Measurements from ENCODE around the gene SAMD4A.

SAMD4A gene, protein sequence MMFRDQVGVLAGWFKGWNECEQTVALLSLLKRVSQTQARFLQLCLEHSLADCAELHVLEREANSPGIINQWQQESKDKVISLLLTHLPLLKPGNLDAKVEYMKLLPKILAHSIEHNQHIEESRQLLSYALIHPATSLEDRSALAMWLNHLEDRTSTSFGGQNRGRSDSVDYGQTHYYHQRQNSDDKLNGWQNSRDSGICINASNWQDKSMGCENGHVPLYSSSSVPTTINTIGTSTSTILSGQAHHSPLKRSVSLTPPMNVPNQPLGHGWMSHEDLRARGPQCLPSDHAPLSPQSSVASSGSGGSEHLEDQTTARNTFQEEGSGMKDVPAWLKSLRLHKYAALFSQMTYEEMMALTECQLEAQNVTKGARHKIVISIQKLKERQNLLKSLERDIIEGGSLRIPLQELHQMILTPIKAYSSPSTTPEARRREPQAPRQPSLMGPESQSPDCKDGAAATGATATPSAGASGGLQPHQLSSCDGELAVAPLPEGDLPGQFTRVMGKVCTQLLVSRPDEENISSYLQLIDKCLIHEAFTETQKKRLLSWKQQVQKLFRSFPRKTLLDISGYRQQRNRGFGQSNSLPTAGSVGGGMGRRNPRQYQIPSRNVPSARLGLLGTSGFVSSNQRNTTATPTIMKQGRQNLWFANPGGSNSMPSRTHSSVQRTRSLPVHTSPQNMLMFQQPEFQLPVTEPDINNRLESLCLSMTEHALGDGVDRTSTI

DNA sequence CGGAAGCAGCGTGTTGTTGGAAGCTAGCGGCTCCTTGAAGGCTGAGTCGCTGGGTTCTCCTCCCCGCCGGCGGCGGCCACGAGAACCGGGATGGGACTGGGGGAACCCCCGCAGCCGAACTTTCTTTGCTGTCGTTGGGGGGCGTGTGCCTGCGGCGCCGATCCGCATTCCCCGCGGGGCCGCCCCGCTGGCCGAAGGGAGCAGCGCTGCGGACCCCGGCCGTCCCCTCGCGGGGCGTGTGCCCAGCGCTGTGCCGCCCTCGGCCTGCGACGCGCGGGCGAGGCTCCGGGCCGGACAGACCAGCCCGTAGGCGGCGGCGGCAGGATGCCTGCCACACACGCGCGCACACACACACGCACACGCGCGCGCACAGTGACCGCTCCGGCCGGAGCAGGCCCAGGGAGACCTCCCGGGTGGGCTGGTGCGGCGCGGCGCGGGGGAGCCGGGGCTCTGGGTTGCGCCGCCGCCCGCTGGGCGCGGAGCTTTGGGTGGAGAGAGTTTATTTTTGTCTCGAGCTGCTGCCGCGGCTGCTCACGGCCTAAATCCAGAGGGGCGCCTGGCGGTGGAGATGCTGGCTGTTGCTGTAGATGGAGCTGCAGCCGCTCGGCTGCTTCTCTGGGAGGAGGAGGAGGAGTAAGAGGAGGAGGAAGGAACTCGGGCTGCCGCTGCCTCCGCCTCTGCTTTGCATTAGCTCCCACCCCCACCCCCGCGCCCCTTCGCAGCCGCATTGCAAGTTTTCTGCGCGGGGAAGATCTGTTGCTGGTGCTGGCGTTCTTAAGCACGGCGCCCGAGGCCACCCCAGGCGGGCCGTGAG lies at the start of gene SAMD4A:
Gene SAMD4A (plus strand): TSS at position 719 of the 814 bp plus-strand sequence. CDS start 789 bp downstream, outside the sequence.
- peak; percentile 89 for DNase-seq

DNA sequence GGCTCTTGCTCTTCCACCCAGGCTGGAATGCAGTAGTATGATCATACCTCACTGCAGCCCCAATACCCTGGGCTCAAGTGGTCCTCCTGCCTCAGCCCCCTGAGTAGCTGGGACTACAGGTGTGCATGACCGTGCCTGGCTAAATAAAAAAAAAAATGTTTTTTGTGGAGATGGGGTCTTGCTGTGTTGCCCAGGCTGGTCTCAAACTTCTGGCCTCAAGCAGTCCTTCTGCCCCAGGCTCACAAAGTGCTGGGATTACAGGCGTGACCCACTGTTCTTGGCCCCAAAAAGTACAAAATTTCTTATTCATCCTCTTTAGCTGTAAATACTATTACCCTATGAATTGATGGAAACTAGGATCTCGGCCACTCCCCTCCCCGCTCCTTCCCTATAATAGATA lies 42.5 kb upstream of the SAMD4A start:
- DNase-seq = no peak

DNA sequence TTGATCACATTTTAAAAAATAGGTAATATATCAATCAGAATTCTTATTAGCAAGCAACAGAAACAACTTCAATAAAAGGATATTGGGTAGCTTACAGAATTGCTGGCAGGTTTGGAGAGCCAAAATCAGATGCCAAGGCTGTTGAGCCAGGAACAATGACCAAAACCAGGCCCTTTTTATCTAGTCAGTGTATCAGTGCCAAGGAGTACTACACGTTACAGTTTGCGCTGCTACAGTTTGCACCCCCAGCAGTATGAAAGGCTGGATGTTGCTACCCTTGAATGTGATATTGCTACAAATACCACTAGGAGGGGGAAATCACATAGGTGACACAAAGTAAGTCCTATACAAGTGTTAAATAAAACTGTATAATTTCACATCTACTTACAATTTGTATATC lies 38.0 kb upstream of the SAMD4A start:
- DNase-seq = no peak

DNA sequence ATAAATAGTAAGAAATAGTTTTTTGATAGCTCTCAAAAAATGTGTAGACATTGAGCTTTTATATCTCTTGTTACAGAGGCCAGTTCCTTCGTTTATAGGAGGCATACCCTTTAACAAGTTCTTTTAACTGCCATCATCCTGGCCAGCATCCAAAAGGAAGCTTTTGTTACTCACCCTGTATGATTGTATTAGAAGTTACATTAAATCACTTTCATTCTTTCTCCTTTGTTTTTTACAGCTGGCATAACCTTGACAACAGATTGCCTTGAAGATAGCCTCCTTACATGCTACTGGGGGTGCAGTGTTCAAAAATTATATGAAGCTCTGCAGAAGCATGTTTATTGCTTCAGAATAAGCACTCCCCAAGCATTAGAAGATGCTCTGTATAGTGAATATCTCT lies 37.1 kb upstream of the SAMD4A start:
- DNase-seq = no peak

DNA sequence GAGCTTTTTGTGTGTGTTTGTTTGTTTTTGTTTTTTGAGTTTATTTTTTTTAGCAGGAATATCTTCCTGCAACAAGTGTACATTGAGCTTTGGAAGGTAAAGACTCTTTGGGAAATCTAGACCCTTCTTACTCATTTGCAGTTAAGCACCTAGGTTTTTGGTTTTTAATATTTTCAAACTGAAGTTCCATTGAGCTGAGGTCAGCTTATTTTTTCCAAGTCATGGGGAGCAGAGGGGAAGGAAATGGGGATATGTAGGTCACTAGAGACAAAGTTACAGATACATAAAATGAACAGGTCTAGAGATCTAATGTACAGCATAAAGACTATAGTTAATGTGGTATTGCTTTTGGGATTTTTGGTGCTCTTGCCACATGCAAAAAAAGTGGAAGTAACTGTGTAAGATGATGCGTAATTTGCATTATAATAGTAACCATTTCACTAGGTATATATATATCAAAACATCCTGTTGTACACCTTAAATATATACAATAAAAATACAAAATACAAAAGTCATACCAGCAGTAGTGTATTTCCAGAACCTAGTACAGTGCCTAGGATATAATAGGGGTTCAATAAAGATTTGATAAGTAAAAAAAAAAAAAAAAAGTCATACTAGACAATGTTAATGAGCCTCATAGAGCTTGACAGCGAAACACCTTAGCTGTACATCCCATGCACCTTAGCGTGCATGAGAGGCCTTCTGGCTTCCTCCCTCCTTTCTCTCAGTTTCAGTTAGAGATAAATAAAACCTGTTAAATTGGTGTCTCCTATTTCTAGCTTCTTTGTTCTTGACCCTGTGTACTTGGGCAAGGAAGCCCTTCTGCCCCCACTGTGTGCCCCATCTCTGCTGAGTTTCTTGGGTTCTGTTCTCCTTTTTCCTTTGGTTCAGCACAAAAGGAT lies 34.6 kb upstream of the SAMD4A start:
- DNase-seq = no peak

DNA sequence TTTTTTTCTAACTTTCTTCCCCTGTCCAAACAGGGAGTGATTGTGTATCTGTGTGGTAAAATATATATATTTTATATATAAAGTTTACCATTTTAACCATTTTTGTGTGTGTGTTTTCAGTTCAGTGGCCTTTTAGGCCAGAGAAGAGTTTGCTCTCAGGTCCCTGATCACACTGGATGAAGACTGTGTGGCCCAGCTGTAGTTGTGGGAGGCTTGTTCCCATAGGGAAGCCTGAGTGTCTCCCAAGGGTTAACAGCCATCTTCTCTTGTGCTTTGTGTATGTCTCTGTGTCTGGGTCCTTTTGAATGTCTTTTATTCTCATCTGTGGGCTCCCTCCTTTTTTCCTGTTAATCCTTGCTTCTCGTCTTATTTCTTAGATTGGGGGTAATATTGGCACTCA lies 33.8 kb upstream of the SAMD4A start:
- DNase-seq = no peak

DNA sequence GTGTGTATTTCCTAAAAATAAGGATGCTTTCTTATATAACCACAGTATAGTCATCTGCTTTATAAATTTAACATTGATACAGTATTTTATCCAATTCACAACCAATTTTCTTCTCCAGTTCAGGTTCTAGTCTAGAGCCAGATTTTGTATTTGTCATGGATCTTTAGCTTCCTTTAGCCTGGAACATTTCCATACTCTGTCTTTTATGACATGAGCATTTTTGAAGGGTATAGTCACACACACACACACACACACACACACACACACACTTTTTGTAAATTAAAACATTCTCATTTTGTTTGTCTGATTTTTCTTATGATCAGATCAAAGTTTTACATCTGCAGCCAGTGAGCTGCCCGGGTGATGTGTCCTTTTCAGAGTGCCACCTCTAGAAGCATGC lies 31.8 kb upstream of the SAMD4A start:
- DNase-seq = no peak

DNA sequence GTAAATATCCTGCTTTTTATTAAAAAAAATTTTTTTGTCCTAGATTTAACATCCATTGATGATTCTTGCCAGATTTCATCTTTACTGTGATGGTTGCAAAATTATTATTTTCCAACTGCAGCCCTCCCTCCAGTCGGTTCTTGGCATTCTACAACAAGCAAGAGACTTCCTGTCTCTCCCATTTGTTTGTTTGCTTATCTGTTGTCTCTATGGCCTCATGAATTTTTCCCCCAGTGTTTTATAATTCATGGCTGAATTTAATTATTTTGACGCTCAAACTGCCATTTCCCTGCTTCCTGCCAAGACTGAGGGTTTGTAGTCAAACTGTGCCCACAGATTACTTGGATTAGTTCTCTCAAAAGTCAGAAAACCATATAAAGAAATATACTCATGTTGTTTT lies 31.3 kb upstream of the SAMD4A start:
- no peak for DNase-seq

DNA sequence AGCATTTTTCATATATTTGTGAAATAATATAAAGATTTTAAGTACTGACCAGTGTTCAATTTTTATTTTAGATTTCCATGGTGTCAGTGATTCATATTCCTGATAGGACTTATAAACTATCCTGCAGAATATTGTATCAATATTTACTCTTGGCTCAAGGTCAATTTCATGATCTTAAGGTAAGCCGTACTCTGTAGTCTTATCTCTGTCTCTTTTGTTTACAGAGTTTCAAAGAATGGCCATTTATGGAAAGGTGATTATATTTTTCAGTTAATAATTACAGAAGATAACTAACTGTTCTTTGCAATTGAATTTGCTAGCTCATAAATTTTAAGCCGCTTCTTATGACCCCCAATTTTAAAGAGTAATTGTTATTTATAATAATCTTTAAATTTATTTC lies 29.3 kb upstream of the SAMD4A start:
- no peak for DNase-seq

DNA sequence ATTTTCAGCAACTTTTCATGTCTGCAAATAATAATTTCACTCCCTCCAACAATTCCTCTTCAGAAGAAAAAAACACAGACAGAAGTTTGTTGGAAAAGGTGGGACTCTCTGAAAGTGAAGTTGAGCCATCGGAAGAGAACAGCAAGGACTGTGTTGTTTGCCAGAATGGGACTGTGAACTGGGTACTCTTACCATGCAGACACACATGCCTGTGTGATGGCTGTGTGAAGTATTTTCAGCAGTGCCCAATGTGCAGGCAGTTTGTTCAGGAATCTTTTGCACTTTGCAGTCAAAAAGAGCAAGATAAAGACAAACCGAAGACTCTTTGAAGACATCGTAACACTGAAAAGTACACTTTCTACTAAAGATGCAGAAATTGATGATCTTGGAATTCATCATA lies 28.9 kb upstream of the SAMD4A start:
- DNase-seq = no peak

DNA sequence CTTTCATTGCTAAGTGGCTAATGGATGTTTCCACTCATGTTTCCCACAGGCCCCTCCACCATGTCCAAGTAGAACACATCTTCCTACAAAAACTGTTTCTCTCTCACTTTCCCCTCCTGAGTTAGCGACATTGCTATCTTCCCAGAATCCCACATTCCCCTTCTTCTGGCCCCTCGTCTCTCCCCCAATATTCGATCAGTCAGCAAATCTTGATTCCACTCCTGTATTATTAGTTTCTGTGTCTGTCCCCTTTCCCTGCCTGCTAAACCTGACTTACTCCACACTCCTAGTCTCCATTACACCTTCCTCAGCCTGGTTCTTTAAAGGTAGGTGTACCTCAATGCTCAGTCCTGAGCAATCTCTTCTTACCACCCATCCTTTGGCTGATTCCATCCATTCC lies 19.3 kb upstream of the SAMD4A start:
- DNase-seq = no peak

DNA sequence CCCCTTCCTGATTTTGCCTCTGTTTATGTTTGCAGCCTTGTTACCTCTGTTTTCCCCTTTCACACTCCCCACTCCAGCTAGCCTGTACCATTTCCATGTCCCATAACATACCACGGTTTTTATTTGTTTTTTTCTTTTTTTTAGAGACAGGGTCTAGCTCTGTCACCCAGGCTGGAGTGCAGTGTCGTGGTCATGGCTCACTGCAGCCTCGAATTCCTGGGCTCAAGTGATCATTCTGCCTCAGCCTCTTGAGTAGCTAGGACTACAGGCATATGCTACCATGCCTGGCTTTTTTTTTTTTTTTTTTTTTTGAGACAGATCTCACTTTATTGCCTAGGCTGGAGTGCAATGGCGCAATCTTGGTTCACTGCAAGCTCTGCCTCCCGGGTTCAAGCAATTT lies 18.4 kb upstream of the SAMD4A start:
- DNase-seq = no peak

DNA sequence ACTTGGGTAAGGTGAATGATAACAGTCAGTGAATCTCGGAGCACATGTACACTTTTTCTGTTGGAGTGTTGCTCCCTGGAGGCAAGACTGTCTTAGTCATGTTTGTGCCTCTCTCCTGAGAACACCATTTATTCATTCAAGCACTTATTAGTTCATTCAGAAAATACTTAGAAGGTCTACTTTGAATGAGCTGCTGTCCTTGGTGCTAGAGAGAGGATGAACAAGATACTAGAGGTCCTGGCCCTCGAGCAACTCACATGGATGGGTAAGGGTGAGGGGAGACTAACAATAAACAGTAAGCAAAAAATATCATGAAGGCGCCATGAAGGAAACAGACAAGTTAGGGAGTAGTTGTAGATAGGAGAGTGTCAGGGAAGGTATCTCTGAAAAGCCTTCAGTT lies 17.1 kb upstream of the SAMD4A start:
- DNase-seq = no peak

DNA sequence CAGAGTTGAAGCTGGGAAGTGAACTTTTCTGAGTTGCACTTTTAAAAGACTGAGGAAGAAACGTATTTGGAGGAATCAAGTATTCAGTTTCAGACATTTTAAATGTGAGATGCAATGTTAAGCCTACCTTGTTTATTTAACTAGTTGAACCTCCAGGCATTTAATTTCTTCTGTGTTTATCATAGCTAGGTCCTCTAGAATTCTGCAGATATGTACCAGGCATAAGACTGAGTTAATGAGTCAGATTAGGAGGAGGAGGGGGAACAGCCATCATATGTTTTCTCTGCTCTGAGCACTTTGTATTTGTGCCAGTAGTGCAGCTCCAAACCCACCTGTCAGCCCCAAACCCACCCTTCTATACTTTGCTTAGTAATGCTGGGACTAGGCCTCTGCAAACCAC lies 16.4 kb upstream of the SAMD4A start:
- DNase-seq = no peak

DNA sequence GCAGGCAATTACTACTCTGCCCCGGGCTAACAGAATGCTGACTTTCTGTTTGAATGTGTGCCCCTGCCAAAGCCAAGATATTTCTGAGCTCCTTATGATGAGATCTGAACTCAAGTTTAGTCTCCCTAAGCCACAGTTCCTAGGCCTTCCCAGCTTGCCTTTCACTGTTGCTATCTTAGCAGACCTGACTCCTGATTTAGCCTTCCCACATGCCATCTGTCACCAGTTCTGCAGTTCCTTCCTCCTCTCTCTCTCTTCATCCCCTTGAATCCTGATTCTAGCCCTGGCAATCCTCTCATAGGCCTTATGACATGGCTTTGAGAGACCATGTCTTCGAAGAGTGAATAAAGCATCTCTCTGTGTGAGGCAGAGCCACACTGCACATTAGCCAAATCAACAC lies 12.5 kb upstream of the SAMD4A start:
- no peak for DNase-seq

DNA sequence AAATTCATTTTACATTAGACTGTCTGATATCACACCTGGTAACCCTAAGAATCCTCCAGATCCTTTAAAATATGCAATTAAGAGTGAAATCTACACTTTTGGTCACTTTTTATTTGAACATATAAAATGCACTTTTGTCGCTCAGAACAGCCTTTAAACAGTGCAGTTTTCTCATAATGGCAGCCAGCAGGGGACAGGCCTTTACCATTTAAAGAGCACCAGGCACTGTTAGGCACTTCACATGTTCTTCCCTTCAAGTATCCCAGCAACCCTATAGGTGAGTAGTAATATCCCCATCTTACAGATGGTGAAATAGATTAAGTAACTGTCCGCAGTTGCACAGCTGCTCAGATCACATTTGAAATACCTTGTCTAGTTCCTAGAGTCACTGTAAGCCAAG lies 11.3 kb upstream of the SAMD4A start:
- no peak for DNase-seq

DNA sequence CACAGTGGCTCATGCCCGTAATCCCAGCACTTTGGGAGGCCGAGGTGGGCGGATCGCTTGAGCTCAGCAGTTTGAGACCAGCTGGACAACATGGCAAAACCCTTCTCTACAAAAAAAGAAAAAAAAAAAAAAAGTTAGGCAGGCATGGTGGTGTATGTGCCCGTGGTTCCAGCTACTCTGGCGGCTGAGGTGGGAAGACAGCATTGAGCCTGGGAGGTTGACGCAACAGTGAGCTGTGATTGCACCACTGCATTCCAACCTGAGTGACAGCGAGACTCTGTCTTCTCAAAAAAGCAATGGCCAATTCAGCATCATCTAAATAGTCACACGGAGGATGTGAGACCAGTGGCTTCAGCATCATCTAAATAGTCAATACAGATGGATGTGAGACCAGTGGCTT lies 10.4 kb upstream of the SAMD4A start:
- DNase-seq = no peak

DNA sequence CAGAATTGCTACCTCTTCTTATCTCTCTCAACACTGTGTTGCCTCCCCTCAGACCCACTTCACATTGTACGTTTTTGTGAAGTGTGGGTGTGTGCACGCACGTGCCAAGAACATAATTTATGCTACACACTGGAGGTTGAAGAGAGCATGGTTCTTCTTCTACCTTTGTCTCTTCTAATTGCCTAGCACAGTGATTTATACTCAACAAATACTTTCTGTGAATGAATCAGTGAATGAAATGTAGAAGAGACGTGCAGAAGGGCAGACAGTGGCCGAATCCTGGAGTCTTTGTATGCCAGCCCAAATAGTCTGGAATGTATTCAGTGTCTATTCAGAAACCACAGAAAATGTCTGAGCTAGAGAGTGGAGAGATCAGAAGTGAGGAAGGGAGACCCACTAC lies 4.6 kb upstream of the SAMD4A start:
- no peak for DNase-seq

DNA sequence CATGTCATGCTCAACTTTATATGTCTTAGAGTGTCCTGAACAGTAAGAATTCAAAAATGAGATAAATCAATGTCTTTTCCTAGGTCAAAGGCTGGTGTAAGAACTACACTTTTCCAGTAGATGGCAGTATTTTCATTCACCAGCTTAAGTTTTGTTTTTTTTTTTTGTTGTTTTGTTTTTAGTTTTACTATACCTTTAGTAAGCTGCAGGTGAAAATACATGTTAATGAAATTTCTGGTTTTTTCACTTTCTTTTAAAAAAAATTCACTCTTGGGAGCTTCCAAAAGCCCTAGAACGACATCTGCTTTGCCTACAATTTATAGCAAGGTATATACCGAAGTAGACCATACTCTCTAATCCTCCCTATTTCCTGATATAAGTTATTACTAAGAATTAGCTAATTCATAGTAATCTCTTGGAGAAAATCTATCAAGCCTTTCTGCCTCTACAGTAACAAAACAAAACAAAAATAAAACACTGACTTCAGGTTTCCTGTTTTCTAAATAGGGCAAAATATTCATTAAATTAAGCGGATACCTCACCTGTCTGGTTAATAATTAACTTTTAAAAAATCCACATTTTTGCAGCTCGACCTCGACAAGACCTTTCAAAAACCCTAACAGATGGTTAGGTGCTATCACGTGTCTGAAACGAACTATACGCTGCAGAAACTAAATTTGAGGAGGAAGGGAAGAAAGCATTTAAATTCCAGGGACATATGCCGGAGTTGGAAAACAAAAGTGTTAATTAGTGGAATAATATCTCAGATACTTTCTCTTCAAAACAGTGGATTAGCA lies 2.7 kb upstream of the SAMD4A start:
- DNase-seq = no peak

DNA sequence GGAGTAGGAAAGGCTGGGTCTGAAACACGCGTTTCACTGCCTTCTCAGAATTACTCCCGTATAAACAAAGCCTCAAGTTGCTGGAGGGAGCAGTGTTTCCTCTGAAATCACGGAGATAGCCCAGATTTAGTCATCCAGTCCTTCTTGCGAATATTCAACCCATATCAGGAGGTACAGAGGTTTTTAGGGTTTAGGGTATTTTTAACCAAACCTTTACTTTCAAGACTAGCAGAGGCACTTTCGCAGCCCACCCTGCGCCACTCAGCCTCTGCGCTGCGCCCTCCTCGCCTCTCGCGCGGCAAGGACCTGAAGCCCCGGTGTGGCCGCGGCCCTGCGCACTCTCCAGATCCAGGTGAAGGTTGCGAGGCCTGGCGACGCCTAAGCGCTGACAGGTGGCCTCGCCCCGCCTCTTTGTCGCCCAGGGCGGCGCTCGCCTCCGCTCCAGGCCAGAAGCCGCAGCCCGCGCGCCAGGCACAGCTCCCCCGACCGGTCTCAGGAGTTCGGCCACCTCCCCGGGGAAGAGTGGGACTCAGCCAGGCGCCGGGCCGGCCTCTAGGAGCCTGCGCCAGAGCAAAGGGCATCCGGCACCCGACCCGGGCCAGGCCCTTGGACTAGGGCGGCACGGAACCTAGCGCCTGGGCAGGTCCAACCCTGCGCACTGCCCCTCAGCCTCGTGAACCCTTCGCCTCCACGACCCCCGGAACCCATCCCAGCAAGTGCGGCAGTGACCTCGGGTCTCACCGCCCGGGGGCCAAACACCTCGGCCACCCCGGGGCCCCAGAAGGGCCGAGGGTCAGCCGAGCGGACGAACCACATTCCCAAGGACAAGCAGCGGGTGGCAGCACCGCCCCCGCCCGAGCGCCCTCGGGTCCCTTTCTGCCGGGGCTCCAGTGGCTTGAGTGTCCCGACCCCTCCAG lies 1.8 kb upstream of the SAMD4A start:
- DNase-seq = peak; percentile 72
